Tibial nerve (tissue), 4 donors: ENCODE data around the gene ZFPM1. TPM values are rescaled to one million over a fixed set of nuclear protein-coding genes. Genes with fewer than 3 reads are reported as not detected.

Experiments used
- DNase-seq, 2 donors: peaks; one replicate each; pipeline ENCODE4 v3.0.0-alpha.2; 2019; ENCODE audit warnings: low spot score in 2 of 2
- H3K27ac ChIP-seq, 4 donors: fragments of 200-600 bp; sonication (generic) in 3 of 4; one replicate each; pipeline ENCODE4 v1.5.1; 2017 to 2019; ENCODE audit warnings: mild to moderate bottlenecking in 1 of 4
- H3K27me3 ChIP-seq, 2 donors: fragments of 200-600 bp; sonication (generic) in 1 of 2; one replicate each; pipeline versions ENCODE4 v1.5.1 to v1.6.0; 2017 to 2019
- H3K36me3 ChIP-seq, 3 donors: fragments of 200-600 bp; sonication (generic); one replicate each; pipeline ENCODE4 v1.5.1; 2018 to 2019
- H3K4me1 ChIP-seq, 4 donors: fragments of 200-600 bp; sonication (generic) in 3 of 4; one replicate each; pipeline ENCODE4 v1.5.1; 2017 to 2019
- H3K4me3 ChIP-seq, 4 donors: fragments of 200-600 bp; sonication (generic) in 3 of 4; one replicate each; pipeline ENCODE4 v1.5.1; 2017 to 2019; ENCODE audit warnings: mild to moderate bottlenecking in 1 of 4, moderate library complexity in 1 of 4
- H3K9me3 ChIP-seq, 4 donors: fragments of 200-600 bp; sonication (generic) in 3 of 4; one replicate each; pipeline ENCODE4 v1.5.1; 2017 to 2019
- EP300 ChIP-seq, 2 donors: sonication (generic); formaldehyde crosslinking; IDR thresholded peaks; one replicate each; pipeline ENCODE4 v1.6.1; 2017; ENCODE audit warnings: antibody characterized with exemption in 2 of 2, mild to moderate bottlenecking in 1 of 2
- POLR2A ChIP-seq, 2 donors: fragments of 450-650 bp; IDR thresholded peaks; one replicate each; pipeline ENCODE4 v1.6.1; 2017; ENCODE audit warnings: antibody characterized with exemption in 2 of 2, mild to moderate bottlenecking in 2 of 2, moderate library complexity in 2 of 2
- WGBS, 2 donors: methylation state at CpG; one replicate each; pipeline ENCODE4 v1.1.5; 2018; 5-methylcytosine and 5-hydroxymethylcytosine counted together
- total RNA-seq, 4 donors: library from RNA; depleted of rRNA; stranded (reverse); fragments of >200 nt; gene quantifications; one replicate each; pipeline ENCODE4 v1.1.0, GENCODE V29; 2016
- TF ChIP-seq, protein P1 (sequence below), 5 experiments: fragments of 200-600 bp in 3 of 5; fragments of 450-650 bp in 2 of 5; sonication (generic) in 3 of 5; IDR thresholded peaks; one replicate each; pipeline ENCODE4 v1.5.1; 2016 to 2019; ENCODE audit warnings: antibody characterized with exemption in 5 of 5, mild to moderate bottlenecking in 3 of 5, moderate library complexity in 2 of 5

Gene ZFPM1
- total RNA-seq, 4 donors from 2014 or later: 0.44 to 1.2 (median 0.71) TPM

DNA sequence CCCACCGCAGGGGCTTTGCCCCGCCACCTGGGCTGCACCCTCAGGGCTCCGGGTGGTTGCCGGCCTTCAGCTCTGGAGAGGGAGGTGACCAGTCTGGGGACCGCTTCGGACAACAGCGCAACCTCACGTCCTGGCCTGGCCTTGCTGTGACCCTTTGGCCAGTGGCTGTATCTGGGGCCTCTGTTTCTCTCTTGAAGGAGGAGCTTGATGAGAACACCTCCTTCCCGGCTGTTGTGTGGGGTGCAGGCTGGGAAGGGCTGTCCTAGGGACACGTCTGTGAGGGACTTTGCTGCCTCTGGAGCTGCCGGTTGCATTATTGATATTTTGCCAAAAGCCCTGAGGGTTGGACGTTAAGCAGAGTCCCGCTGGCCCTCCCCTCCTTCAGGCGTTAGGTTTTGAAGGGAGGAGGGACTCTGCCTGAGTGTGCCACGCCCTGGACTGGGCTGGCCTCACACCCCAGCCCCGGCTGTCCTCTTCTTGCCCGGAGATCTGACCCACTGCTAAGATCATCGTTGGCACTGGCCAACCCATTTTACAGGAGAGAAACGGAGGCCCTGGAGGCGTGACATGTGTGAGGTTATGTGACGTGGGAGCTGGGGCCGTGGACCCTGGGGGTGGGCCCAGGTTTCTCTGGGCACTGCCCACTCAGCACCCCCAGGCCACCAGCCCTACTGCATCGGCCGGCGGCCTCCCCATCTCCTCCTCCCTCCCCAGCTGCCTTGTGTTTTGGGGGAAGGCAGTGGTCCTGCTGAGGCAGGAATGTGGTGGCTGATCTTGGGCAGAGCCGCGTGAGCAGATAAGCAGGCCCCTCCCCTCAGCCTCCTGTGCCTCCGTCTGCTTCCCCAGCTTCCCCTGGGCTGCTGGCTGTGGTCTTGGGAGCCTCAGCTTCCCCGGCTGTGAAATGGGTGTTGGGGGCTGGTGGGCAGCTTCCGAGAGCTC is 8.5 kb downstream of the ZFPM1 start:
- Histone ChIP-seq H3K36me3 (no peaks in the 10 kb centered on the region), H3K27ac (no peak overlapping the region), H3K9me3 (no peaks in the 10 kb centered on the region), H3K27me3 (peaks cover 0 to 11% of the 10 kb centered on the region in 2 donors), H3K4me1 (peaks cover 0 to 4% (median under 1%) of the 10 kb centered on the region in 4 donors), H3K4me3 (no peak overlapping the region)
- DNase-seq: no peak
- TF ChIP-seq EP300 (IDR thresholded peaks at IDR 0.05) (no peak), POLR2A (IDR thresholded peaks at IDR 0.05) (no peak)
- TF ChIP-seq, protein P1, sequence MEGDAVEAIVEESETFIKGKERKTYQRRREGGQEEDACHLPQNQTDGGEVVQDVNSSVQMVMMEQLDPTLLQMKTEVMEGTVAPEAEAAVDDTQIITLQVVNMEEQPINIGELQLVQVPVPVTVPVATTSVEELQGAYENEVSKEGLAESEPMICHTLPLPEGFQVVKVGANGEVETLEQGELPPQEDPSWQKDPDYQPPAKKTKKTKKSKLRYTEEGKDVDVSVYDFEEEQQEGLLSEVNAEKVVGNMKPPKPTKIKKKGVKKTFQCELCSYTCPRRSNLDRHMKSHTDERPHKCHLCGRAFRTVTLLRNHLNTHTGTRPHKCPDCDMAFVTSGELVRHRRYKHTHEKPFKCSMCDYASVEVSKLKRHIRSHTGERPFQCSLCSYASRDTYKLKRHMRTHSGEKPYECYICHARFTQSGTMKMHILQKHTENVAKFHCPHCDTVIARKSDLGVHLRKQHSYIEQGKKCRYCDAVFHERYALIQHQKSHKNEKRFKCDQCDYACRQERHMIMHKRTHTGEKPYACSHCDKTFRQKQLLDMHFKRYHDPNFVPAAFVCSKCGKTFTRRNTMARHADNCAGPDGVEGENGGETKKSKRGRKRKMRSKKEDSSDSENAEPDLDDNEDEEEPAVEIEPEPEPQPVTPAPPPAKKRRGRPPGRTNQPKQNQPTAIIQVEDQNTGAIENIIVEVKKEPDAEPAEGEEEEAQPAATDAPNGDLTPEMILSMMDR (IDR thresholded peaks at IDR 0.05): no peak
- WGBS, 2 donors: 61 to 66% methylated on average over 16 to 27 of the region's 30 CpGs

DNA sequence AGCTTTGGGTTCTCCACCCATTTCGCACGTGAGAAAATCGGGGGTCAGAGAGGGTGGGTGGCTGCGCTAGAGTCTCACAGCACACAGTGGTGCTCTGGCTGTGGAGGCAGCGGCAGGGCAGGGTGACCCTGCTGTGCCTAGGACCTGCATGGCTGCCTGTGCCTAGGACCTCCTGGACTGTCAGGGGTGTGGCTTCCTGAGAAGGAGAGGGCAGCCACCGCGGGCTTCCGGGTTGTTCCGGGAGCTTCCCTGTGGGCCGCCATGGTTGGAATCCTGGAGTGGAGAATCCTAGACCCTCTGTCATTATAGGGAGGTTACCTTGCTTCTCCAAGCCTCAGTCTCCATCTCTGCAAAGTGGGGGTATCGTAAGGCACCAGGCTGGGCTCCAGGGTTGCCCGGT is 9.3 kb downstream of the ZFPM1 start:
- DNase-seq: no peak
- no peak overlapping the region for H3K4me3 ChIP-seq
- H3K4me1 ChIP-seq: peaks cover 0 to under 1% (median 0%) of the 10 kb centered on the region in 4 donors
- H3K27ac ChIP-seq: no peak overlapping the region
- no peak for TF ChIP-seq EP300 (IDR thresholded peaks at IDR 0.05)
- no peak for TF ChIP-seq POLR2A (IDR thresholded peaks at IDR 0.05)
- TF ChIP-seq, protein P1 (IDR thresholded peaks at IDR 0.05): no peak
- no peaks in the 10 kb centered on the region for H3K36me3 ChIP-seq
- H3K9me3 ChIP-seq: no peaks in the 10 kb centered on the region
- WGBS, 2 donors: 72 to 75% methylated on average over 9 to 12 of the region's 12 CpGs
- H3K27me3 ChIP-seq: peaks cover 0 to 6% of the 10 kb centered on the region in 2 donors

DNA sequence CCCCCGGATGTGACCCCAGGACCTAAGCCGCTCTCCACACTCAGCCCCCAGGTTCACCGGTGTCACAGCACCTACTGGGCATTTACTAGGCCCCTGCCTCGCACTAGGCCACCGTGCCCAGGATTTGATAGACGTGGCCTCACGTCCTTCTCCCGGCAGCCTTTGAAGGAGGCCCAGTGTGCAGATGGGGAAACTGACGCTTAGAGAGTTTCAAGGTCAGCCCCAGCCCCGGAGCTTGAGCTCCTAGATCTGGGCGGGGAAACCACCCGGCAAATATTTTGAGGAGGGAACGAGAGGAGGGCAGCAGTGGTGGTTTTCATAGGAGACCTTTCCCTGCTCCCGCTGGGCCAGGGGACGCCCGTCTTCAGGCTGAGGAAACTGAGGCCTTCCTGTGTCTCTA is 10.3 kb downstream of the ZFPM1 start:
- WGBS, 2 donors: 88 to 95% methylated on average over 13 to 16 of the region's 16 CpGs
- H3K27me3 ChIP-seq: no peaks in the 10 kb centered on the region
- TF ChIP-seq, protein P1 (IDR thresholded peaks at IDR 0.05): no peak
- TF ChIP-seq EP300 (IDR thresholded peaks at IDR 0.05) (no peak), POLR2A (IDR thresholded peaks at IDR 0.05) (no peak)
- no peak for DNase-seq
- no peak overlapping the region for H3K4me3 ChIP-seq
- no peaks in the 10 kb centered on the region for H3K9me3 ChIP-seq
- no peak overlapping the region for H3K27ac ChIP-seq
- H3K4me1 ChIP-seq: no peaks in the 10 kb centered on the region
- no peaks in the 10 kb centered on the region for H3K36me3 ChIP-seq

DNA sequence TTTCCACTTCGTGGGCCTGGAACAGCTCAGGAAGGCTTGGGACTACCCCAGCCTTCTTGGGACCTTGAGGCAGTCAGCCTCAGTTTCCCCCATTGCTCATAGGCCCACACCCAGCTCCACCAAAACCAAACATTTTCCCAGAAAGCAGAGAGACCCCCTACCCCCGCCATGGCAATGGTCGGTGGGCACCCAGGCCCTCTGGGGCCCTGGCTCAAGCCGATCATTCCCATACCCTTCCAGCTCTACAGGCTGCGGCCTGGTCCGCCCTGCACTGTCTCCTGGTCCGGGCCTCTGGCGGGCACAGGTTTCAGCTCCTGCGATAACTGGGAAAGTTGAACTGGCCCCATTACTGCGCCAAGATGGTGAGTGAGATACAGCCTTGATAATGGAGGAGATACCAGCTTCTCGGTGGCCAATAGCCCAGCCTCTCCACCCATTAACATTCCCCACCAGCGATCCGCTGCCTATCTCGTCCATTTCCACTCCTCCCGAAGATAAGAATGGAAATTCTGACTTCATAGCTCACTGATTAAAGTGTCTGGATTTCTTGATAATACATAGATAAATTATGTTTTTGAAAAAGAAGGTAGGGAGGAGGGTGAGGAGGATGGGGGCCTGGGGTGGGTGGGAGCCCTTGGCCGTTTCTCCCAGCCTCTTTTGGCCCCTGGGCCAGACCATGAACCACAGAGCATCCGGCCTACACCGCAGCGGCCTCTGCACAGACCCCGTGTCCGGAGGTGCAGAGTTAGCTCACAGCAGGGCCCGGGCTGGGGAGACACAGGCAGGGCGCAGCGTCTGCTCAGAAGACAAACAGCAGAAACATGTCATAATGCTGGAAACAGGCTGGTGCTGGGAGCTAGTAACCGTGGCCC is 11.6 kb downstream of the ZFPM1 start:
- no peak overlapping the region for H3K27ac ChIP-seq
- H3K36me3 ChIP-seq: no peaks in the 10 kb centered on the region
- 75 to 81% methylated on average over 23 to 25 of the region's 25 CpGs for WGBS, 2 donors
- no peaks in the 10 kb centered on the region for H3K27me3 ChIP-seq
- no peaks in the 10 kb centered on the region for H3K9me3 ChIP-seq
- no peak overlapping the region for H3K4me3 ChIP-seq
- DNase-seq: no peak
- H3K4me1 ChIP-seq: peaks cover 0 to 11% (median 3%) of the 10 kb centered on the region in 4 donors
- TF ChIP-seq POLR2A (IDR thresholded peaks at IDR 0.05): no peak
- no peak for TF ChIP-seq EP300 (IDR thresholded peaks at IDR 0.05)
- TF ChIP-seq, protein P1 (IDR thresholded peaks at IDR 0.05): no peak
